Fibroblast of lung (primary cell): Measurements from ENCODE around the gene INTS2. TPM values are rescaled to one million over a fixed set of nuclear protein-coding genes. Genes with fewer than 3 reads are reported as not detected.

Source experiments
- DNase-seq, 2 donors: peaks; one replicate each; pipeline versions ENCODE4 v3.0.0 to v3.0.0-alpha.2; 2010; ENCODE audit warnings: low read depth in 2 of 2
- H2AFZ ChIP-seq: 2 replicates; pipeline ENCODE4 v1.5.1; 2012; ENCODE audit warnings: low read length, control low read depth, inconsistent platforms
- H3K27ac ChIP-seq: 2 replicates; pipeline ENCODE4 v1.5.1; 2011; ENCODE audit warnings: low read length, control low read depth; ENCODE audit not compliant: insufficient read depth
- H3K27me3 ChIP-seq: 2 replicates; pipeline ENCODE4 v1.5.1; 2011; ENCODE audit warnings: mild to moderate bottlenecking, low read length; ENCODE audit not compliant: control insufficient read depth, insufficient read depth
- H3K36me3 ChIP-seq: 2 replicates; pipeline ENCODE4 v1.5.1; 2011; ENCODE audit warnings: low read length; ENCODE audit not compliant: control insufficient read depth, insufficient read depth
- H3K4me1 ChIP-seq: 2 replicates; pipeline ENCODE4 v1.5.1; 2011; ENCODE audit warnings: low read length; ENCODE audit not compliant: control insufficient read depth, insufficient read depth; ENCODE audit errors: extremely low read depth
- H3K4me2 ChIP-seq: 2 replicates; pipeline ENCODE4 v1.5.1; 2011; ENCODE audit warnings: low read length, control low read depth; ENCODE audit not compliant: insufficient read depth; ENCODE audit errors: extremely low read depth
- H3K4me3 ChIP-seq, 4 experiments: fragments of 200-600 bp in 1 of 4; sonication (generic) in 1 of 4; replicated peaks in 1 of 4; 2 replicates each; pipeline ENCODE4 v1.5.1; 2011 to 2016; ENCODE audit warnings: low read length in 4 of 4, low read depth in 3 of 4, mild to moderate bottlenecking in 3 of 4, control low read depth in 2 of 4, inconsistent platforms in 1 of 4, mixed read lengths in 1 of 4; ENCODE audit not compliant: insufficient read depth in 1 of 4; ENCODE audit errors: control extremely low read depth in 1 of 4
- H3K79me2 ChIP-seq: 2 replicates; pipeline ENCODE4 v1.5.1; 2012; ENCODE audit warnings: mild to moderate bottlenecking, low read length, inconsistent platforms; ENCODE audit not compliant: control insufficient read depth, insufficient read depth
- H3K9ac ChIP-seq: 2 replicates; pipeline ENCODE4 v1.5.1; 2011; ENCODE audit warnings: mild to moderate bottlenecking, low read length, control low read depth; ENCODE audit not compliant: insufficient read depth
- H3K9me3 ChIP-seq: 2 replicates; pipeline ENCODE4 v1.5.1; 2012; ENCODE audit warnings: low read depth, low read length; ENCODE audit not compliant: control insufficient read depth, insufficient read depth
- H4K20me1 ChIP-seq: 2 replicates; pipeline ENCODE4 v1.5.1; 2011; ENCODE audit warnings: low read length; ENCODE audit not compliant: control insufficient read depth, insufficient read depth; ENCODE audit errors: extremely low read depth
- CTCF ChIP-seq, 2 donors: IDR thresholded peaks in 1 of 2; conservative IDR thresholded peaks in 1 of 2; 1 replicate in 1 of 2; 2 replicates in 1 of 2; pipeline ENCODE4 v1.5.1; 2011 to 2012; ENCODE audit warnings: low read length in 2 of 2, control low read depth in 1 of 2, inconsistent platforms in 1 of 2, low read depth in 1 of 2, mild to moderate bottlenecking in 1 of 2
- EZH2 ChIP-seq: IDR thresholded peaks from 2 replicates; pipeline ENCODE4 v1.5.1; 2012; ENCODE audit warnings: low read length, control low read depth, mild to moderate bottlenecking; ENCODE audit errors: missing control alignments
- polyA minus RNA-seq: library from RNA; depleted of rRNA, polyadenylated mRNA; stranded (reverse); fragments of >200 nt; gene quantifications from 2 replicates; pipeline ENCODE4 v1.2.3, GENCODE V29; 2011; ENCODE audit warnings: low replicate concordance
- polyA plus RNA-seq, 2 donors: library from polyadenylated mRNA; depleted of rRNA in 1 of 2; stranded (reverse) in 1 of 2; unstranded in 1 of 2; fragments of >200 nt; gene quantifications; 2 replicates each; pipeline ENCODE4 v1.2.1, GENCODE V29; 2011 to 2012; ENCODE audit warnings: missing spikeins in 1 of 2
- total RNA-seq: library from RNA; depleted of rRNA; stranded (reverse); fragments of >200 nt; gene quantifications from 2 replicates; pipeline ENCODE4 v1.2.1, GENCODE V29; 2014

Gene INTS2
- total RNA-seq (16.0 and 17.2 TPM in 2 replicates), polyA plus RNA-seq (8.9 and 9.3 TPM in 2 replicates), polyA minus RNA-seq (3.5 and 5.6 TPM in 2 replicates)
- polyA plus RNA-seq (2012), result 3.9 and 4.1 TPM in 2 replicates

GRCh38 chr17:61927208-61928100, at the start of gene INTS2:
Gene INTS2 (minus strand): TSS chr17:61927982. CDS start chr17:61926644, 1,338 bp downstream.
- Histone ChIP-seq H3K9ac (peak within 1 kb of the TSS; percentile 83), H3K79me2 (peaks cover 4% of the 10 kb centered on the region), H3K4me1 (peaks cover 3% of the 10 kb centered on the region), H4K20me1 (no peaks in the 10 kb centered on the region), H3K27ac (peak within 1 kb of the TSS; percentile 92), H3K36me3 (no peaks in the 10 kb centered on the region), H3K4me3 (peak within 1 kb of the TSS; percentile 74 to 90 (median 88)), H3K27me3 (no peaks in the 10 kb centered on the region), H3K4me2 (peak within 1 kb of the TSS; percentile 90), H2AFZ (peak within 1 kb of the TSS; percentile 88), H3K9me3 (no peaks in the 10 kb centered on the region)
- TF ChIP-seq CTCF (conservative IDR thresholded peaks at IDR 0.05 in 1 of 2, IDR thresholded peaks at IDR 0.05 in 1 of 2; ENCODE audit: low read depth in 1 of 2, low read length in 2 of 2) (no peak), EZH2 (no peak)
- peak; percentile 96 to 97 for DNase-seq

- no peaks in the 10 kb centered on the region for H3K27me3 ChIP-seq
- H3K27ac ChIP-seq, result no peak overlapping the region
- H3K36me3 ChIP-seq, result no peaks in the 10 kb centered on the region
- H3K9ac ChIP-seq, result no peak overlapping the region
- H3K79me2 ChIP-seq, result peaks cover 3% of the 10 kb centered on the region
- H4K20me1 ChIP-seq, result no peaks in the 10 kb centered on the region
- H3K4me3 ChIP-seq, result no peak overlapping the region
- H3K4me1 ChIP-seq, result no peaks in the 10 kb centered on the region
- H3K9me3 ChIP-seq, result no peaks in the 10 kb centered on the region
- H3K4me2 ChIP-seq, result no peak overlapping the region
- no peak for TF ChIP-seq EZH2
- no peak for TF ChIP-seq CTCF (conservative IDR thresholded peaks at IDR 0.05 in 1 of 2, IDR thresholded peaks at IDR 0.05 in 1 of 2; ENCODE audit: low read depth in 1 of 2, low read length in 2 of 2)
- no peak overlapping the region for H2AFZ ChIP-seq
- no peak for DNase-seq
Observed at GRCh38 chr17:61974115-61974514, 46.3 kb upstream of the INTS2 start.

- no peak for DNase-seq
- no peak overlapping the region for H3K9ac ChIP-seq
- peaks cover 1% of the 10 kb centered on the region for H3K36me3 ChIP-seq
Observed at GRCh38 chr17:61972311-61972710, 44.5 kb upstream of the INTS2 start.

More at GRCh38 chr17:61972311-61972710, 44.5 kb upstream of the INTS2 start:
- Histone ChIP-seq H3K4me3 (no peak overlapping the region), H3K4me1 (no peaks in the 10 kb centered on the region), H3K4me2 (no peak overlapping the region), H3K27me3 (no peaks in the 10 kb centered on the region), H3K27ac (no peak overlapping the region), H3K9me3 (no peaks in the 10 kb centered on the region), H3K79me2 (peaks cover 3% of the 10 kb centered on the region), H2AFZ (no peak overlapping the region), H4K20me1 (no peaks in the 10 kb centered on the region)
- no peak for TF ChIP-seq EZH2
- no peak for TF ChIP-seq CTCF (conservative IDR thresholded peaks at IDR 0.05 in 1 of 2, IDR thresholded peaks at IDR 0.05 in 1 of 2; ENCODE audit: low read depth in 1 of 2, low read length in 2 of 2)
